Mammary epithelial cell (primary cell): ENCODE data around the gene TKFC.

Experiments used
- EZH2 ChIP-seq: IDR thresholded peaks from 2 replicates; pipeline ENCODE4 v1.6.1; 2012; ENCODE audit warnings: low read length, inconsistent platforms, borderline replicate concordance
- TF ChIP-seq, protein P1 (sequence below), 2 donors: IDR thresholded peaks in 1 of 2; conservative IDR thresholded peaks in 1 of 2; 2 replicates each; pipeline ENCODE4 v1.5.1; 2011 to 2012; ENCODE audit warnings: inconsistent platforms in 2 of 2, low read length in 2 of 2, mild to moderate bottlenecking in 2 of 2, control low read depth in 1 of 2, low read depth in 1 of 2; ENCODE audit not compliant: insufficient read depth in 1 of 2; ENCODE audit errors: extremely low read depth in 1 of 2

DNA sequence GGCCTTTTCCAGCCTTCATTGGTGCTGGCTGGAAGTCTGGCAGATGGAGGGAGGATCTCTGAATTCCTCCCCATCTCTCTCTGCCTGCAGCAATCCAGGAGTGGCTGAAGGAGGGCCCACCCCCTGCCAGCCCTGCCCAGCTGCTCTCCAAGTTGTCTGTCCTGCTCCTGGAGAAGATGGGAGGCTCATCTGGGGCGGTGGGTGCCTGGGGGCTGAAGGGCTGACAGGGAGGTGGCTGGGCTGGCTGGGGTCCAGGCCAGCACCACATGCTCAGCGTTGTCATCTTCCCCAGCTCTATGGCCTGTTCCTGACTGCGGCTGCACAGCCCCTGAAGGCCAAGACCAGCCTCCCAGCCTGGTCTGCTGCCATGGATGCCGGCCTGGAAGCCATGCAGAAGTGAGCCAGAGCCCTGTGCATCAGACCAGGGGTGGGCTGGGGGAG is 12.2 kb downstream of the TKFC start:
- TF ChIP-seq, protein P1, sequence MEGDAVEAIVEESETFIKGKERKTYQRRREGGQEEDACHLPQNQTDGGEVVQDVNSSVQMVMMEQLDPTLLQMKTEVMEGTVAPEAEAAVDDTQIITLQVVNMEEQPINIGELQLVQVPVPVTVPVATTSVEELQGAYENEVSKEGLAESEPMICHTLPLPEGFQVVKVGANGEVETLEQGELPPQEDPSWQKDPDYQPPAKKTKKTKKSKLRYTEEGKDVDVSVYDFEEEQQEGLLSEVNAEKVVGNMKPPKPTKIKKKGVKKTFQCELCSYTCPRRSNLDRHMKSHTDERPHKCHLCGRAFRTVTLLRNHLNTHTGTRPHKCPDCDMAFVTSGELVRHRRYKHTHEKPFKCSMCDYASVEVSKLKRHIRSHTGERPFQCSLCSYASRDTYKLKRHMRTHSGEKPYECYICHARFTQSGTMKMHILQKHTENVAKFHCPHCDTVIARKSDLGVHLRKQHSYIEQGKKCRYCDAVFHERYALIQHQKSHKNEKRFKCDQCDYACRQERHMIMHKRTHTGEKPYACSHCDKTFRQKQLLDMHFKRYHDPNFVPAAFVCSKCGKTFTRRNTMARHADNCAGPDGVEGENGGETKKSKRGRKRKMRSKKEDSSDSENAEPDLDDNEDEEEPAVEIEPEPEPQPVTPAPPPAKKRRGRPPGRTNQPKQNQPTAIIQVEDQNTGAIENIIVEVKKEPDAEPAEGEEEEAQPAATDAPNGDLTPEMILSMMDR (conservative IDR thresholded peaks at IDR 0.05 in 1 of 2, IDR thresholded peaks at IDR 0.05 in 1 of 2; ENCODE audit: extremely low read depth in 1 of 2, insufficient read depth in 1 of 2, low read depth in 1 of 2, low read length in 2 of 2) = no peak
- no peak for TF ChIP-seq EZH2
